HAP-1 (cell line): ENCODE data around the gene KLRC2.
"Not testable (repeated sequence)": the region's sequence is repeated elsewhere in the genome, so short reads cannot be mapped to it uniquely, and the experiment has no call there.

Experiments used
- DNase-seq, 2 experiments: peaks; one replicate each; pipeline ENCODE4 v3.0.0-alpha.2; 2016 to 2020; ENCODE audit warnings: low spot score in 2 of 2
- H3K27me3 ChIP-seq: fragments of 250-450 bp; sonication (Bioruptor Pico); 2 replicates; pipeline ENCODE4 v1.5.1; 2020; ENCODE audit warnings: low read depth, mild to moderate bottlenecking, moderate library complexity
- H3K36me3 ChIP-seq: fragments of 250-450 bp; sonication (Bioruptor Pico); replicated peaks from 2 replicates; pipeline ENCODE4 v1.5.1; 2020; ENCODE audit warnings: mild to moderate bottlenecking
- H3K4me1 ChIP-seq: fragments of 250-450 bp; sonication (Bioruptor Pico); 2 replicates; pipeline ENCODE4 v1.5.1; 2020; ENCODE audit warnings: mild to moderate bottlenecking
- H3K4me3 ChIP-seq: fragments of 250-450 bp; sonication (Bioruptor Pico); 2 replicates; pipeline ENCODE4 v1.5.1; 2020; ENCODE audit warnings: mild to moderate bottlenecking, moderate library complexity
- H3K9me3 ChIP-seq: fragments of 250-450 bp; sonication (Bioruptor Pico); 2 replicates; pipeline ENCODE4 v1.5.1; 2020; ENCODE audit warnings: mild to moderate bottlenecking, moderate library complexity
- in situ Hi-C: fragments of 300-500 bp; cut with MboI; formaldehyde crosslinking; loops from 3 replicates; pipeline ENCODE4 v1.14.3; 2020; ENCODE audit warnings: low sequenced_read_pairs, inconsistent platforms, mixed read lengths

The KLRC2 gene

DNA sequence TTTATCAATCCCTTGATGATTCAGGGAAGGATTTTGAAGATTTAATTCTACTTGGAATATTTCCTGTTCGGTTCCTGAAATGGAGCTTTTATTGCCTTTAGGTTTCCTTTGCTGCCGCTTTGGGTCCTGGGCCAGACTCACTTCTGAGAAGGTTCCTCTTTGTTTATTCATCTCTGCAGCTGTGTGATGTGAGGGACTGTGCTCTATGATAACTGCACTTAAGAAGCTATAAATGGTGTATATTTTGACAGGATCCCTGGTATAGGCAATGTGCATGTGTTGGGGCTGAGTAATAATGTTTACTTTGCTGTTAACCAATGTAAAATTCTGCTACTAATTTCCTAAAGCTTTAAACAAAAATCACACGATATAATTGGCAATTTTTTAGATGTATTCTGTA is at the start of gene KLRC2:
Gene KLRC2, minus strand, starts transcription at position 195 of the 400 bp plus-strand sequence. Its CDS starts 24 bp downstream, at position 171.
- H3K4me3 ChIP-seq, DNase-seq, in situ Hi-C loops, H3K4me1 ChIP-seq, H3K9me3 ChIP-seq, H3K36me3 ChIP-seq, H3K27me3 ChIP-seq: not testable (repeated sequence)

DNA sequence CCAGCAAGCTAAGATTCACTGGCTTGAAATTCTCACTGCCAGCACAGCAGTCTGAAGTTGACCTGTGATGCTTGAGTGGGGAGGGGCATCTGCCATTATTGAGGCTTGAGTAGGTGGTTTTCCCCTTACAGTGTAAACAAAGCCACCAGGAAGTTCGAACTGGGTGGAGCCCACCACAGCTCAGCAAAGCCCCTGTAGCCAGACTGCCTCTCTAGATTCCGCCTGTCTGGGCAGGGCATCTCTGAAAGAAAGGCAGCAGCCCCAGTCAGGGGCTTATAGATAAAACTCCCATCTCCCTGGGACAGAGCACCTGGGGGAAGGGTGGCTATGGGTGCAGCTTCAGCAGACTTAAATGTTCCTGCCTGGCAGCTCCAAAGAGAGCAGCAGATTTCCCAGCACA is 46.1 kb upstream of the KLRC2 start:
- H3K4me1 ChIP-seq, H3K27me3 ChIP-seq, H3K9me3 ChIP-seq, DNase-seq, H3K4me3 ChIP-seq, in situ Hi-C loops, H3K36me3 ChIP-seq: not testable (repeated sequence)

DNA sequence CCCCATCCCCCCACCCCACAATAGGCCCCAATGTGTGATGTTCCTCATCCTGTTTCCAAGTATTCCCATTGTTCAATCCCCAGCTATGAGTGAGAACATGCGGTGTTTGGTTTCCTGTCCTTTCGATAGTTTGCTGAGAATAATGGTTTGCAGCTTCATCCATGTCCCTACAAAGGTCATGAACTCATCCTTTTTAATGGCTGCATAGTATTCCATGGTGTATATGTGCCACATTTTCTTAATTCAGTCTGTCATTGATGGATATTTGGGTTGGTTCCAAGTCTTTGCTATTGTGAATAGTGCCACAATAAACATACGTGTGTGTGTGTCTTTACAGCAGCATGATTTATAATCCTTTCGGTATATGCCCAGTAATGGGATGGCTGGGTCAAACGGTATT is 37.0 kb upstream of the KLRC2 start:
- H3K9me3 ChIP-seq, H3K36me3 ChIP-seq, H3K27me3 ChIP-seq, in situ Hi-C loops, H3K4me3 ChIP-seq, DNase-seq, H3K4me1 ChIP-seq: not testable (repeated sequence)

DNA sequence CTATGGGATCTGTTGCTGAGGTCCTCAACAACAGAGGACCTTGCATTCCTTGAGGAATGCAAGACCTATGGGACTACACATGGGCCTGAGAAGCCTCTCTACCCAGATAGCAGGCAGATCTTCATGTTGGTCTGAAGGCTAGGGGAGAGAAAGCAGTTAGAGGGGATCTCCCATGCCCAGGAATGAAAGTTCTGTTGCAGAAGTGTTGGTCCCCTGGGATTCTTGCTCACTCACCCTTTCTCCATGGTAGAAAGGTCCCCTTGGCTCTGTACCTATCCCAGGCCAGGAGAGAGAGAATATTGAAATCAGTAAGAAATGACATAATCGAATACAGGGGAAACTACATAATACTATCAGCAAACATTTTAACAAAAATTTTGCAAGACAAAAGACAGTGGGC is 33.9 kb upstream of the KLRC2 start:
- DNase-seq = no peak
- no peak overlapping the region for H3K4me3 ChIP-seq
- in situ Hi-C loops = no loop called here
- H3K27me3 ChIP-seq = no peaks in the 10 kb centered on the region
- no peaks in the 10 kb centered on the region for H3K4me1 ChIP-seq
- H3K36me3 ChIP-seq = no peaks in the 10 kb centered on the region
- no peaks in the 10 kb centered on the region for H3K9me3 ChIP-seq

DNA sequence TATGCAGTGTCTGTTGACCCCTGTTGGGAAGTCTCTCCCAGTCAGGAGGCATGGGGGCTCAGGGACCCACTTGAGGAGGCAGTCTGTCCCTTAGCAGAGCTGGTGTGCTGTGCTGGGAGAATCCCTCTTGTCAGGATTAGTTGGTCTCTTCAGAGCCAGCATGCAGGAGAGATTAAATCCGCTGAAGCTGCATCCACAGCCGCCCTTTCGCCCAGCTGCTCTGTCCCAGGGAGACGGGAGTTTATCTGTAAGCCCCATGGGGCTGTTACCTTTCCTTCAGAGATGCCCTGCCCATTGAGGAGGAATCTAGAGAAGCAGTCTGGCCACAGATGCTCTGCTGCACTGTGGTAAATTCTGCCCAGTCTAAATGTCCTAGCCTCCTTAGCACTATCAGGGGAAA is 30.5 kb upstream of the KLRC2 start:
- no peaks in the 10 kb centered on the region for H3K27me3 ChIP-seq
- in situ Hi-C loops = no loop called here
- H3K36me3 ChIP-seq = no peaks in the 10 kb centered on the region
- H3K9me3 ChIP-seq = no peaks in the 10 kb centered on the region
- DNase-seq = no peak
- no peaks in the 10 kb centered on the region for H3K4me1 ChIP-seq
- no peak overlapping the region for H3K4me3 ChIP-seq

DNA sequence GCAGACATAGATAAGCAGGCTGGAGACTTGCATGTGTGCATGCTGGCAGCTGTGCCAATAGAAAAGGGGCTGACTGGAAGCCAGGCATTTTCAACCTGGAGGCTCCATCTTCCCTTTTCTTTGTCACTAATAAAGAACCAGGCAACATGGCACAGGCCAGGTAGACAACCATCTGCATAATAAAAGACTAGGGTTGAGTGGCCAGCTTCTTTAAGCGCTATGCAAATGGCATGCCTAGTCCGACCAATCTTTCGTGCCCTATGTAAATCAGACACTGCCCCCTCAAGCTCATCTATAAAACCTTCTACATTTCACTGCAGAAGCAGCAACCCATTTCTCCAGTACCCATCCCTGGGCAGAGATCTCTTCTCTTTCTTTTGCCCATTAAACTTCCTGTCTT is 21.9 kb upstream of the KLRC2 start:
- in situ Hi-C loops = no loop called here
- no peaks in the 10 kb centered on the region for H3K36me3 ChIP-seq
- H3K4me3 ChIP-seq = no peak overlapping the region
- no peak for DNase-seq
- H3K9me3 ChIP-seq = no peaks in the 10 kb centered on the region
- no peaks in the 10 kb centered on the region for H3K27me3 ChIP-seq
- no peaks in the 10 kb centered on the region for H3K4me1 ChIP-seq

DNA sequence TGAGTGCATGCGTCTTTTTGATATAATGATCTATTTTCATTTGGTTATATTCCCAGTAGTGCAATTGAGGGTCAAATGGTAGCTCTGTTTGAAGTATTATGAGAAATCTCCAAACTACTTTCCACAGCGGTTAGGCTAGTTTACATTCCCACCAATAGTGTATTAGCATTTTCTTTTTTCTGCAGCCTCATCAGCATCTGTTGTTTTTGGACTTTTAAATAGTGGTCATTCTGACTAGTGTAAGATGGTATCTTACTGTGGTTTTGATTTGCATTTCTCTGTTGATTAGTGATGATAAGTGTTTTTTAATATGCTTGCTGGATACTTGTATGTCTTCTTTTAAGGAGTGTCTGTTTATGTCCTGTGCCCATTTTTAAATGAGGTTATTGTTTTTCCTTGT is 21.0 kb upstream of the KLRC2 start:
- Histone ChIP-seq H3K9me3 (no peaks in the 10 kb centered on the region), H3K4me3 (no peak overlapping the region), H3K4me1 (no peaks in the 10 kb centered on the region), H3K36me3 (no peaks in the 10 kb centered on the region), H3K27me3 (no peaks in the 10 kb centered on the region)
- no peak for DNase-seq
- in situ Hi-C loops = no loop called here

DNA sequence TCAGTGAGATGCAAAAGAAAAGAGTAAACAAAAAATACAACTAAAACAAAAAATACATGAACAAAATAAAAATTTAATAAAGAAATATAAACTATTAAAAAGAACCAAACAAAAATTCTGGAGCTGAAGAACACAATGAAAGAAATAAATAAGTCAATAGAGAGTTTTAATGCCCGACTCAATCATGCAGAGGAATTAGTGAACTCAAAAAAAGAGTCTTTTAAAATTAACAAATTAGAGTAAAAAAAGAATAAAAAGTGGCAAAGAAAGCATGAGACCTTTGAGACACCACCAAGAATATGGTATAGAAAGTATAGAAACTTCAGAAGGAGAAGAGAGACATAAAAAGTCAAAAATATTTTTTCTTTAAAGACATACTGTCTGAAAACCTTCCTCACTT is 20.0 kb upstream of the KLRC2 start:
- H3K36me3 ChIP-seq = no peaks in the 10 kb centered on the region
- H3K9me3 ChIP-seq = no peaks in the 10 kb centered on the region
- no peaks in the 10 kb centered on the region for H3K27me3 ChIP-seq
- no peaks in the 10 kb centered on the region for H3K4me1 ChIP-seq
- DNase-seq = no peak
- in situ Hi-C loops = no loop called here
- H3K4me3 ChIP-seq = no peak overlapping the region

DNA sequence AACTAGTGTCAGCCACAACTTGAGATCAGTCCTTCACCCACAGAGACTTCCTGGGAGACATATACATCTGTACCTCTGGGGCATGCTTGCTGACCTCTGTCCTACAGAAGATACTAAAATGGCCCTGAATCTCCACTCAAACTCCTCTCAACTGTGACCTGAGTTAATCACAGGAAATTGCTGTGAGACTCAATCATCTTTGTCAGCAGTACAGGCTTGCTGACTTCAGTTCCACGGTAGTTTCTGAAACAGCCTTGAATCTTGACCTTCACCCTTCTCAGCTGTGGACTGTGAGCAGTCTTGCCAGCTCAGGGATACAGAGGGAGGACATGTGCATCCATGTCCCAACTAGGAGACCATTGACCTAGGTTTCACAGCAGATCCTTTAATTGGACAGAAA is 18.7 kb upstream of the KLRC2 start:
- no peaks in the 10 kb centered on the region for H3K27me3 ChIP-seq
- in situ Hi-C loops = no loop called here
- no peaks in the 10 kb centered on the region for H3K36me3 ChIP-seq
- no peak overlapping the region for H3K4me3 ChIP-seq
- no peaks in the 10 kb centered on the region for H3K4me1 ChIP-seq
- no peak for DNase-seq
- H3K9me3 ChIP-seq = no peaks in the 10 kb centered on the region

DNA sequence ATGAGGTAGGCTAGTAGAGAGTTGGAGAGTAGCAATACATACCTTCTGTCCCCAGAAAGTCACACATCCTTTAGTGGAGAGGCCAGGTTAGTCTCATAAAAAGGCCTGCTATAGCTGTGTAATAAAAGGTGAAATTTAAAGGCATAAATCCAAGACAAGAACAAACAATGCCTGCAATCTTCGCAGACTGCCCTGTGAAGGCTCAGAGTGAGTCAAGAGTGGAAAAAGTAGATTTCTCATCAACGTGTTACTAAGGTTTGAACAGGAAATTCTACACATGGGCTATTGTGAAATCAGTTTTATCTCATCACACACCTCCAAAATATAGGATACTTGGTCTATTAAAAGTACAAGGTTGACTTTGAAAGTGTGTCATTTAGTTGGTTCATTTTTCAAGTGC is 17.3 kb upstream of the KLRC2 start, which contains the start of gene KLRC1:
Gene KLRC1, minus strand, starts transcription at position 222 of the 400 bp plus-strand sequence. CDS start 2,221 bp downstream, outside the sequence.
- Histone ChIP-seq H3K4me3 (no peak within 1 kb of the TSS), H3K9me3 (no peaks in the 10 kb centered on the region), H3K36me3 (no peaks in the 10 kb centered on the region), H3K4me1 (no peaks in the 10 kb centered on the region), H3K27me3 (no peaks in the 10 kb centered on the region)
- DNase-seq = no peak
- in situ Hi-C loops = no loop called here

DNA sequence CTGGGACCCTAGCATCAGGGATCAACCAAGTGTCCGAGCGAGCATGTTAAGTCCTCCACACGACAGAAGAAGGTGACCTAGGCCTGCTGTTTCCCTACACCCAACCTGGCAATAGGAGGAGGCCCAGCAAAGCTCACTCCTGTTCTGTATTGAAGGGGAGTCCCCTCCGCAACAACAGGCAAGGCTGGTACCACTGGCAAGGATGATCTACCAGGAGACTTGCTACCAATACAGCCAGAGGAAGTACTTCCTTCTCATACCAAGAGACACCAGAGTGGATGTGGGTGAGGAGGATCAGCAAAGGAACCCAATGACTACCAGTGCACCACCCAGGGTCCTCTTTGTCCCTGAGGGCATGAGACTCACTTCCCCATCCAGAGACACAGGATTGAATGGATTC is 12.4 kb upstream of the KLRC2 start:
- no peak for DNase-seq
- Histone ChIP-seq H3K27me3 (no peaks in the 10 kb centered on the region), H3K36me3 (no peaks in the 10 kb centered on the region), H3K4me3 (no peak overlapping the region), H3K9me3 (no peaks in the 10 kb centered on the region), H3K4me1 (no peaks in the 10 kb centered on the region)
- in situ Hi-C loops = no loop called here

DNA sequence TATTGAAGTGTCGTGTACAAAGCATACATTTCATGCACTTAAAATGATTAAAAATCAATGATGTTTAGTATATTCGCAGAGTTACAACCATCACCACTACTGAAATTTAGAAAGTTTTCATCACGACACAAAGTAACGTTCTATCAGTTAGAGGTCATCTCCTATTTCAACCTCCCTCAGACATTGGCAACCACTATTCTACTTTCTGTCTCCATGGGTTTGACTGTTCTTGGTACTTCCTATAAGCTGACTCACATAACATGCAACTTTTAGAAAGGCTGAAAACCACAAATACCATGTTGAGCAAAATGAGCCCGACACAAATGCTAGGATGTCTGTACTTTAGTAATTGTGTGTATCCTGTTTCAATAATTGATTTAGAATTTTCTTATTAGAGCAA is 10.2 kb upstream of the KLRC2 start:
- H3K4me1 ChIP-seq, H3K27me3 ChIP-seq, H3K4me3 ChIP-seq, in situ Hi-C loops, DNase-seq, H3K36me3 ChIP-seq, H3K9me3 ChIP-seq: not testable (repeated sequence)

DNA sequence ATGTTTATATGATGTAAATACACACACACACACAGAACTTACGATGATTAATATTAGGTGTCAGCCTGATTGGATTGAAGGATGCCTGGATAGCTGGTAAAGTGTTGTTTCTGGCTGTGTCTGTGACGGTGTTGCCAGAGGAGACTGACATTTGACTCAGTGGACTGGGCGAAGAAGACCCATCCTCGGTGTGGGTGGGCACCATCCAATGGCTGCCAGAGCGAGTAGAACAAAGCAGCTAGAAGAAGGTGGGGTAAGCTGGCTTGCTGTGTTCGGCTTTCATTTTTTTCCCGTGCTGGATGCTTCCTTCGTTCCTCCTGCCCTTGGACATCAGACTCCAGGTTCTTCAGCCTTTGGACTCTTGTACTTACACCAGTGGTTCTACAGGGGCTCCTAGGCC is 5.3 kb upstream of the KLRC2 start:
- DNase-seq, H3K4me3 ChIP-seq, H3K4me1 ChIP-seq, H3K9me3 ChIP-seq, in situ Hi-C loops, H3K36me3 ChIP-seq, H3K27me3 ChIP-seq: not testable (repeated sequence)

DNA sequence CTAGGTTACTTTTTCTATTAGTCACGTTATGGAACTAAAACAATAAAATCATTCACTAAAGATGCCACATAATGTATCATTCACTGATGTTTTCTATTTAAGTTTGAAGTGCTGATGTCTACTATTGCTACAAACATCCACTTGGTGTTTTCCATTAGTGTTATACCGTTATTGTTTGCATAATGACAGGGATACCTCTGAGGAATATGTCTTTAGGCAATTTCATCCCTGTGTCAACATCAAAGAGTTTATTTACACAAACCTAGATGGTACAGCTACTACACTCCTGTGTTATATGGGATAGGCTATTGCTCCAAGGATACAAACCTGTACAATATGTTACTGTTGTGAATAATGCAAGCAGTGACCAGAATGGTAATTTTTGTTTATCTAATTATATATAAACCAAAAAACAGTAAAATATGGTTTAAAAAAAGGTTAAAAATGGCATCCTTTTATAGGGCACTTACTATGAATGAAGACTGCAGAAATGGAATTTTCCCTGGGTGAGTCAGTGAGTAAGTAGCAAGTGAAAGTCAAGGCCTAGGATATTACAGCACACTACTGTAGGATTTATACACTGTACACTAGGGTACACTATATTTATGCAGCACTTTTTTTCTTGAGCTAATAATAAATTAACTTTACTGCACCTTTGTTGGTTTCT is 3.9 kb upstream of the KLRC2 start:
- H3K9me3 ChIP-seq, in situ Hi-C loops, H3K4me1 ChIP-seq, H3K27me3 ChIP-seq, H3K4me3 ChIP-seq, DNase-seq, H3K36me3 ChIP-seq: not testable (repeated sequence)

DNA sequence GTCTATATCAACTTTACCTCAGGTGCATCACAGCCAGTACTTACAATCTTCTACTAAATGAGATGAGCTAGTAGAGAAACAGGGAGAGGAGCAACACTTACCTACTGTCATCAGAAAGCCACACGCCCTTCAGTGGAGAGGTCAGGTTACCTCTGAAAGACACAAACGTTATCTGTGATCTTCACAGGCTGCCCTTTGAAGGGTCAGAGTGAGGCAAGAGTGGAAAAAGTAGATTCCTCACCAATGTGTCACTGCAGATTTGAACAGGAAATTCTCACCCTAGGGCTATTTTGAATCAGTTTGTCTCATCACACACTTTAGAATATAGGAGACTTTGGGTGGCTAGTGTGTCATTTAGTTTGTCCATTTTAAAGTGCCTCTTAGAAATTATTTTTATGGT is 1.8 kb upstream of the KLRC2 start:
- H3K36me3 ChIP-seq, H3K27me3 ChIP-seq, H3K4me1 ChIP-seq, H3K4me3 ChIP-seq, in situ Hi-C loops, DNase-seq, H3K9me3 ChIP-seq: not testable (repeated sequence)
